Testis (tissue), 3 donors: ENCODE measurements around the gene LRP1B. TPM values are rescaled to one million over a fixed set of nuclear protein-coding genes. Genes with fewer than 3 reads are reported as not detected.

ENCODE experiments used
- DNase-seq: peaks from one replicate; pipeline ENCODE4 v3.0.0-alpha.2; 2019
- H3K27ac ChIP-seq, 2 donors: fragments of 200-600 bp; sonication (generic); one replicate each; pipeline ENCODE4 v1.5.1; 2019
- H3K27me3 ChIP-seq: fragments of 200-600 bp; sonication (generic); one replicate; pipeline ENCODE4 v1.5.1; 2019
- H3K36me3 ChIP-seq: fragments of 200-600 bp; sonication (generic); one replicate; pipeline ENCODE4 v1.5.1; 2017; ENCODE audit warnings: low read depth; ENCODE audit errors: missing control alignments
- H3K4me1 ChIP-seq: fragments of 200-600 bp; sonication (generic); one replicate; pipeline ENCODE4 v1.5.1; 2019
- H3K4me3 ChIP-seq, 2 donors: fragments of 200-600 bp; sonication (generic); one replicate each; pipeline ENCODE4 v1.5.1; 2017 to 2019
- H3K9me3 ChIP-seq: fragments of 200-600 bp; sonication (generic); one replicate; pipeline ENCODE4 v1.5.1; 2017
- POLR2A ChIP-seq: fragments of 450-650 bp; IDR thresholded peaks from one replicate; pipeline ENCODE4 v1.6.1; 2017; ENCODE audit warnings: antibody characterized with exemption, mild to moderate bottlenecking, moderate library complexity
- WGBS, 2 donors: methylation state at CpG; one replicate each; pipeline ENCODE4 v1.1.5; 2018; 5-methylcytosine and 5-hydroxymethylcytosine counted together
- intact Hi-C: fragments of 100-400 bp; cut with DNase I; formaldehyde crosslinking; loops from one replicate; pipeline ENCODE4 v1.15.1; 2023; ENCODE audit warnings: low total_unique reads
- polyA plus RNA-seq: library from polyadenylated mRNA; stranded (reverse); fragments of 350-450 nt; fragmentation: Illumina TruSeq; extraction: RNeasy Lipid Tissue Mini Kit (QIAGEN cat#74804); gene quantifications from one replicate; pipeline ENCODE4 v1.2.3, GENCODE V29; 2014; ENCODE audit warnings: low read depth, low replicate concordance; ENCODE audit not compliant: insufficient read depth
- total RNA-seq, 2 donors: library from RNA; depleted of rRNA; stranded (reverse); fragments of >200 nt; gene quantifications; one replicate each; pipeline ENCODE4 v1.2.3, GENCODE V29; 2016
- TF ChIP-seq, protein P1 (sequence below), 3 experiments: fragments of 450-650 bp in 2 of 3; fragments of 200-600 bp in 1 of 3; sonication (generic) in 1 of 3; IDR thresholded peaks; one replicate each; pipeline ENCODE4 v1.5.1; 2016 to 2019; ENCODE audit warnings: antibody characterized with exemption in 3 of 3, mild to moderate bottlenecking in 2 of 3, moderate library complexity in 1 of 3

Gene LRP1B
- total and polyA plus RNA-seq, 3 donors from 2014 or later: 0.79 to 1.9 (median 0.84) TPM

DNA sequence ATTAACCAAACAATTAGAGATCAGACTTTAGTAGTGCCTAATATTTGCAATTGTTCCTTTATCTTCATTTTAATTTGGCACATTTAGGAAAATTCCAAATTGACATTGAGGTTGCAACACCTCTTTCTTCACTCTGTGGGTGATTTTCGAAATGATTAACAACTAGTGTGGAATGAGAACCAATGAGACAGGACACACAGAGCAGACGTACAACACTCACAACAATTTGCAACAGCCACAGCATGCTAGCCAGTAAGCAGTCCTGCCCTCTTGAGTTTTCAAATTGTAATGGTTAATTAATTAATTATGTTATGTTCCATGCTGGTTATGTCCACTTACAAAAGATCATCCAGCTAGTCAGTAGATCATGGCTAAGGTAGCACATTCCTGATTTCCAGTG is 339.3 kb downstream of the LRP1B start:
- WGBS, 2 donors: 77 to 85% methylated on average over 2 of the region's 2 CpGs
- DNase-seq: no peak
- Histone ChIP-seq H3K36me3 (no peaks in the 10 kb centered on the region), H3K4me1 (no peaks in the 10 kb centered on the region), H3K4me3 (no peak overlapping the region), H3K9me3 (no peaks in the 10 kb centered on the region), H3K27ac (no peak overlapping the region), H3K27me3 (no peaks in the 10 kb centered on the region)
- TF ChIP-seq, protein P1, sequence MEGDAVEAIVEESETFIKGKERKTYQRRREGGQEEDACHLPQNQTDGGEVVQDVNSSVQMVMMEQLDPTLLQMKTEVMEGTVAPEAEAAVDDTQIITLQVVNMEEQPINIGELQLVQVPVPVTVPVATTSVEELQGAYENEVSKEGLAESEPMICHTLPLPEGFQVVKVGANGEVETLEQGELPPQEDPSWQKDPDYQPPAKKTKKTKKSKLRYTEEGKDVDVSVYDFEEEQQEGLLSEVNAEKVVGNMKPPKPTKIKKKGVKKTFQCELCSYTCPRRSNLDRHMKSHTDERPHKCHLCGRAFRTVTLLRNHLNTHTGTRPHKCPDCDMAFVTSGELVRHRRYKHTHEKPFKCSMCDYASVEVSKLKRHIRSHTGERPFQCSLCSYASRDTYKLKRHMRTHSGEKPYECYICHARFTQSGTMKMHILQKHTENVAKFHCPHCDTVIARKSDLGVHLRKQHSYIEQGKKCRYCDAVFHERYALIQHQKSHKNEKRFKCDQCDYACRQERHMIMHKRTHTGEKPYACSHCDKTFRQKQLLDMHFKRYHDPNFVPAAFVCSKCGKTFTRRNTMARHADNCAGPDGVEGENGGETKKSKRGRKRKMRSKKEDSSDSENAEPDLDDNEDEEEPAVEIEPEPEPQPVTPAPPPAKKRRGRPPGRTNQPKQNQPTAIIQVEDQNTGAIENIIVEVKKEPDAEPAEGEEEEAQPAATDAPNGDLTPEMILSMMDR (IDR thresholded peaks at IDR 0.05): no peak
- no peak for TF ChIP-seq POLR2A
- intact Hi-C loops: no loop called here

GRCh38 chr2:141782574-141782973 is 348.2 kb downstream of the LRP1B start:
- intact Hi-C loops: no loop called here
- Histone ChIP-seq H3K4me1 (no peaks in the 10 kb centered on the region), H3K36me3 (no peaks in the 10 kb centered on the region), H3K9me3 (no peaks in the 10 kb centered on the region), H3K27me3 (no peaks in the 10 kb centered on the region), H3K27ac (no peak overlapping the region), H3K4me3 (no peak overlapping the region)
- 67 to 77% methylated on average over 1 of the region's 1 CpG for WGBS, 2 donors
- no peak for DNase-seq
- TF ChIP-seq, protein P1 (IDR thresholded peaks at IDR 0.05): no peak
- TF ChIP-seq POLR2A: no peak

DNA sequence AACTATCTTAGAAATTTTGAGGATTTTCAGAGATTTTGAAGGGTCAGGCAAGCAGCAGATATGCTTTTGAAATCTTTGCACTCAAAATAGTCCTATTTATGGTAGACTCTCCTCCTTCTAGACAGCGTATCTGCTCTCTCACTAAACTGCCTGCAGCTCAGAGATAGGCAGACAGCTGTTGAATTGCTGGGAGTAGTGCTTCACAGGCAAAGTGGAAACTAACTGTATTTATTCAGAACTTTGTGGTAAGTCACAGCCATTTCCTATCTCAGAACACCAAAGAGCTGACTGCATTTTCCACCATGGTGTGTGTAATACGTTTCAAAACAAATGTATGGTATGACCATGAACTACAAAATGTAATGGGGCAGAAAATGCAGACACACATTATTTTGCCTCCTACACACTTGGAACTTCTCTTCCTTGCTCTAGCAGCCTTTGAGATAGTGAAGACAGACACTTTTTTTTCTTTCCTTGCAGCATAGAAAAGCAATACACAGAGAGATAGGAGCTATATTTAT is 352.4 kb downstream of the LRP1B start:
- H3K4me3 ChIP-seq: no peak overlapping the region
- H3K4me1 ChIP-seq: no peaks in the 10 kb centered on the region
- H3K27me3 ChIP-seq: no peaks in the 10 kb centered on the region
- WGBS, 2 donors: 27 to 35% methylated on average over 2 of the region's 2 CpGs
- intact Hi-C loops: no loop called here
- H3K27ac ChIP-seq: no peak overlapping the region
- no peaks in the 10 kb centered on the region for H3K9me3 ChIP-seq
- TF ChIP-seq, protein P1 (IDR thresholded peaks at IDR 0.05): no peak
- no peak for TF ChIP-seq POLR2A
- no peaks in the 10 kb centered on the region for H3K36me3 ChIP-seq
- no peak for DNase-seq

GRCh38 chr2:141770530-141770929 is 360.3 kb downstream of the LRP1B start:
- Histone ChIP-seq H3K9me3 (no peaks in the 10 kb centered on the region), H3K4me3 (no peak overlapping the region), H3K4me1 (no peaks in the 10 kb centered on the region), H3K36me3 (no peaks in the 10 kb centered on the region), H3K27ac (no peak overlapping the region), H3K27me3 (no peaks in the 10 kb centered on the region)
- no peak for DNase-seq
- intact Hi-C loops: no loop called here
- TF ChIP-seq, protein P1 (IDR thresholded peaks at IDR 0.05): no peak
- no peak for TF ChIP-seq POLR2A
- 74 to 75% methylated on average over 6 of the region's 6 CpGs for WGBS, 2 donors

DNA sequence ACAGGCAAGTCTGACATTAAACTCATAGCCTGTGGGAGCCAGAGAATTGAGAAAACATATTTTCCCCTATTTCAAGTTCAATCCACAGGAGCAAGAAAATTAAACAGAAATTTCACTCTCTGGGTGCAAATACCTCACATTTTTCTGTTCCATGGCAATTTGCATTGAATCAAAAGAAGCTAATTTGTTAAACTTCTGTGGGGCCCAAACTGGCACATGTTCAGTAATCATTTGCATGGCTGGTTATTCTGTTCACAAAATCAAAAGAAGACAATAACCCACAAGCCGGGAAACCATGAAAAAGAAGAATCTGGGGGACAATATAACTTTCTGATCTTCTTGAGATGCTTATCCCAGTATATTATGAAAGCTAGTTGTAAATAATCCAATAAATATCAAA is 363.1 kb downstream of the LRP1B start:
- intact Hi-C loops: no loop called here
- no peaks in the 10 kb centered on the region for H3K27me3 ChIP-seq
- H3K27ac ChIP-seq: no peak overlapping the region
- 95 to 96% methylated on average over 1 of the region's 1 CpG for WGBS, 2 donors
- no peaks in the 10 kb centered on the region for H3K36me3 ChIP-seq
- no peaks in the 10 kb centered on the region for H3K4me1 ChIP-seq
- no peak for DNase-seq
- TF ChIP-seq POLR2A: no peak
- TF ChIP-seq, protein P1 (IDR thresholded peaks at IDR 0.05): no peak
- no peak overlapping the region for H3K4me3 ChIP-seq
- no peaks in the 10 kb centered on the region for H3K9me3 ChIP-seq
